Fibroblast of mammary gland (primary cell): ENCODE data around the gene AFAP1.

Experiments
- DNase-seq: peaks from one replicate; pipeline ENCODE4 v3.0.0-alpha.2; 2010; ENCODE audit warnings: low read depth
- H3K4me3 ChIP-seq: 2 replicates; pipeline ENCODE4 v1.5.1; 2011; ENCODE audit warnings: low read depth, mild to moderate bottlenecking, low read length, moderate library complexity; ENCODE audit not compliant: control insufficient read depth
- CTCF ChIP-seq: conservative IDR thresholded peaks from 2 replicates; pipeline ENCODE4 v1.5.1; 2011; ENCODE audit warnings: low read depth, low read length, inconsistent platforms; ENCODE audit not compliant: control insufficient read depth, insufficient read depth

The AFAP1 gene

DNA sequence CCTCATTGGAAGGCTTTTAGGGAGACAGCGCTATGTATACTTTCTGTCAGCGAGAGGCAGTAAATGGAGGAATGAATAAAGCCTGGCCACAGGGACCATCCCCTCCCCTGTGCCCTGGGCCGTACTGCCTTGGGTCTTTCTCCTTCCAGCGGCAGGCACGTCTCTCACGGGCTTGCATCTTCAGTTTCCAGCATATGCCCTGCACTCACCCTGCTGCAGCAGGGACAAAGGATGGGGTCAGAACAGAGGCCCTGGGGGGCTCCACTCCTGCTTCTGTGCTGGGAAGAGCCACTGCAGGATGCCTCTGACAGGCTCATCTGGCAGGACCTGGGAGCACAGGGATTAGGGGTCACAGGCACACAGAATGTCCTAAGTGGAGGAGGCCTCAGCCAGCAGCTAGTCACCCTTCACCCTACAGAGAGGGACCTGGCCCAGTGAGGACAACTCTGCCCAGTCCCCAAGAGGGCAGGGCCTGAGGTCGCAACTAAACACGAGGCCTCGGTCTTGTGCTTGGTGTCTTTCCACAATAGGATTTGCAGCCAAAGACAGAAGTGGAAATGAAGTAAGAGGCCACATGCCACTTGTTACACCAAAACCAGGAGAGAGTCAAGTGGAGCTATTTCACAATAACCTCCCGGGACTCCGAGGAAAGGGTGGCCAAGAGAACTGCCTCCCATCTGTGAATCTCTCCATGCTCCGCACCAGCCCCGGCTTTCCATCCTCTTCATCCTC is 150.8 kb downstream of the AFAP1 start:
- TF ChIP-seq CTCF = no peak
- no peak overlapping the region for H3K4me3 ChIP-seq
- DNase-seq = no peak

DNA sequence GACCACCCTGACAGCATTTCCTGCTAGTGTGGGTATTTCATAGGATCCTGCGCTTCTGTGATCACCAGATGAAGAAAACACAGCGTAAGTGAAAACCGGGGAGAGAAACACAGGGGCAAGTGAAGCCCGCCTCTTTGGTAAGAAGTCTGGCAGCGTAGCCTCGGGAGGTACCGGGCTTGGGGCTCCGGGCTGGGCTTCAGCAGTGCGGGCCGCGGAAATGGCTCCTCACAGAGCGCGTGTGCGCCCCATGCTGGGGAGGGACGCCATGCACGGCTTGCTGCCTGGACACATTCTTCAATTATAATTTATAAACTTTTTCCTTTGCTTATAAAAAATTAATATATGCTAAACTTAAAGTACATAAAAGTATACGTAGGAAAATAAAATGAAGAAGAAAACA is 151.5 kb downstream of the AFAP1 start:
- no peak overlapping the region for H3K4me3 ChIP-seq
- DNase-seq = no peak
- TF ChIP-seq CTCF = no peak

DNA sequence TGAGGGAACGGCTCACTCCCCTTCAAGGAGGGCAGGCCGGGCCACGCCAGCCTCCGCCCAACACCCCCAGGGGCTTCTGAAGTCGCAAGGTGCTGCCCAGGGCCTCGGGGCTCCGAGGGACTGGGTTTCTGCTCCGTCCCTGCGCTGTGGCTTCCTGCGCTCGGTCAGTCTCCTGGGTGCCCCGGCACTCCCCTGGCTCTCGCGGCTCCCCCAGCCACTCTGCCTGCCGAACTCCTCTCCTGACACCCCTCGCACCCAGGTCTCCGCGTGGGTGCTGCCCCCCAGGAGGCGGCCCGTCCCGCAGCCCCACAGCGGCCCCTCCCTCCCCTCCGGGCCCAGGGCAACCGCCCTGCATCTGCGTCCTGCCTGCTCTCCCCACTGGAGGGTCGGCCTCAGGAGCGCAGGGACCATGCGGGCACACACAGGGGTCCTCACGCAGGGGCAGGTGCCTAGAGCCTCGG is 151.9 kb downstream of the AFAP1 start:
- H3K4me3 ChIP-seq = no peak overlapping the region
- TF ChIP-seq CTCF = no peak
- no peak for DNase-seq

GRCh38 chr4:7787067-7787466 is 152.6 kb downstream of the AFAP1 start:
- no peak for TF ChIP-seq CTCF
- DNase-seq = no peak
- no peak overlapping the region for H3K4me3 ChIP-seq

GRCh38 chr4:7786517-7786916 is 153.1 kb downstream of the AFAP1 start:
- H3K4me3 ChIP-seq = no peak overlapping the region

GRCh38 chr4:7786040-7786439 is 153.6 kb downstream of the AFAP1 start:
- no peak for TF ChIP-seq CTCF
- no peak overlapping the region for H3K4me3 ChIP-seq
- no peak for DNase-seq

More at GRCh38 chr4:7786517-7786916, 153.1 kb downstream of the AFAP1 start:
- TF ChIP-seq CTCF = no peak
- DNase-seq = no peak
